ENCODE measurements around the gene VEZT. TPM values are rescaled to one million over a fixed set of nuclear protein-coding genes. Genes with fewer than 3 reads are reported as not detected.

The VEZT gene
- total and polyA plus RNA-seq, 10 of the 15 experiments (the other 5 are each of a cell fraction or from before 2014, with no cell fraction given): 32.8 to 134 (median 66.2) TPM

- TF ChIP-seq SUPT20H (IDR thresholded peaks at IDR 0.05; ENCODE audit: borderline replicate concordance, control insufficient read depth, low read depth, low read length) (no peak), PAX5 (IDR thresholded peaks at IDR 0.05; ENCODE audit: borderline replicate concordance, low read depth, low read length) (no peak), MAX (IDR thresholded peaks at IDR 0.05; ENCODE audit: low read depth, low read length) (no peak)
- Histone ChIP-seq H3K4me1 (ENCODE audit: control insufficient read depth, insufficient read depth, low read length) (no peaks in the 10 kb centered on the region), H3K79me2 (ENCODE audit: control insufficient read depth, insufficient read depth, low read length) (no peaks in the 10 kb centered on the region), H4K20me1 (ENCODE audit: control insufficient read depth, insufficient read depth) (no peaks in the 10 kb centered on the region), H3K9ac (ENCODE audit: control insufficient read depth, insufficient read depth, low read length) (no peak overlapping the region), H3K9me3 (replicated peaks; ENCODE audit: control insufficient read depth, insufficient read depth, low read length) (no peaks in the 10 kb centered on the region), H3K36me3 (ENCODE audit: control insufficient read depth in 2 of 2, insufficient read depth in 2 of 2, low read length in 1 of 2) (peaks cover 2 to 7% of the 10 kb centered on the region in 2 experiments; a peak in 3 of 4 replicates), H3K4me2 (ENCODE audit: control insufficient read depth, insufficient read depth) (no peak overlapping the region), H3K27ac (ENCODE audit: control insufficient read depth, insufficient read depth) (no peak overlapping the region), H3K27me3 (replicated peaks in 1 of 2; ENCODE audit: control insufficient read depth in 2 of 2, insufficient read depth in 2 of 2, low read length in 1 of 2) (no peaks in the 10 kb centered on the region), H2AFZ (ENCODE audit: control insufficient read depth, low read depth, low read length) (no peak overlapping the region), H3K4me3 (no peak overlapping the region)
- in situ Hi-C loops (cut with MboI) (no loop called here), intact Hi-C loops (cut with micrococcal nuclease; ENCODE audit: unreplicated experiment) (no loop called here)
- no peak for FAIRE-seq
- WGBS (ENCODE audit: insufficient coverage, insufficient replicate concordance, low lambda C conversion rate, missing lambda C conversion rate): 94% methylated on average over 2 of the region's 2 CpGs
- POLR2A ChIA-PET: interaction anchor here (0.6 to 1.5 kb wide), 3 partner anchors 10 to 239 kb away, joined by 3 to 5 read pairs (median 3); no protein-coding TSS in a partner anchor
- no TSS peak for BruUV-seq (replicated peaks)
- ATAC-seq: no peak
- no peak for DNase-seq (ENCODE audit: low read depth, low spot score)
- RAD21 ChIA-PET (ENCODE audit: unreplicated experiment): no interaction called here
- SMC1A ChIA-PET (ENCODE audit: uncharacterized antibody, unreplicated experiment): interaction anchor here (1.1 kb wide), 1 partner anchor 8 kb away, joined by 5 read pairs; no protein-coding TSS in a partner anchor
- CTCF ChIA-PET: interaction anchor here (1.0 to 1.7 kb wide), 4 partner anchors 12 to 276 kb away, joined by 3 to 5 read pairs (median 4); partner anchors contain the start of gene METAP2
These were observed 41.2 kb downstream of the VEZT start for GRCh38 chr12:95258803-95259202.

- no peaks in the 10 kb centered on the region for H3K27me3 ChIP-seq (replicated peaks in 1 of 2; ENCODE audit: control insufficient read depth in 2 of 2, insufficient read depth in 2 of 2, low read length in 1 of 2)
- ChIA-PET RAD21 (ENCODE audit: unreplicated experiment) (no interaction called here), SMC1A (ENCODE audit: uncharacterized antibody, unreplicated experiment) (interaction anchor here (1.1 kb wide), 1 partner anchor 9 kb away, joined by 5 read pairs; no protein-coding TSS in a partner anchor), CTCF (interaction anchor here (1.0 to 1.7 kb wide), 4 partner anchors 11 to 275 kb away, joined by 3 to 5 read pairs (median 4); partner anchors contain the start of gene METAP2), POLR2A (interaction anchor here (0.5 to 1.5 kb wide), 3 partner anchors 10 to 284 kb away, joined by 3 to 5 read pairs (median 4); no protein-coding TSS in a partner anchor)
- no peak overlapping the region for H3K4me2 ChIP-seq (ENCODE audit: control insufficient read depth, insufficient read depth)
- in situ Hi-C loops (cut with MboI): no loop called here
- H3K36me3 ChIP-seq (ENCODE audit: control insufficient read depth in 2 of 2, insufficient read depth in 2 of 2, low read length in 1 of 2): peaks cover 2 to 7% of the 10 kb centered on the region in 2 experiments; a peak in 3 of 4 replicates
- no peak overlapping the region for H3K9ac ChIP-seq (ENCODE audit: control insufficient read depth, insufficient read depth, low read length)
- no peak for TF ChIP-seq ZBTB4 (CRISPR knock-in tag; IDR thresholded peaks at IDR 0.05)
- FAIRE-seq (no peak), ATAC-seq (no peak), DNase-seq (ENCODE audit: low read depth, low spot score) (no peak)
- H3K4me3 ChIP-seq: no peak overlapping the region
- WGBS (ENCODE audit: insufficient coverage, insufficient replicate concordance, low lambda C conversion rate, missing lambda C conversion rate): 100% methylated on average over 1 of the region's 1 CpG
- no peaks in the 10 kb centered on the region for H3K9me3 ChIP-seq (replicated peaks; ENCODE audit: control insufficient read depth, insufficient read depth, low read length)
- H3K79me2 ChIP-seq (ENCODE audit: control insufficient read depth, insufficient read depth, low read length): no peaks in the 10 kb centered on the region
- intact Hi-C loops (cut with micrococcal nuclease; ENCODE audit: unreplicated experiment): no loop called here
- BruUV-seq (replicated peaks): no TSS peak
- H4K20me1 ChIP-seq (ENCODE audit: control insufficient read depth, insufficient read depth): no peaks in the 10 kb centered on the region
- H3K4me1 ChIP-seq (ENCODE audit: control insufficient read depth, insufficient read depth, low read length): no peaks in the 10 kb centered on the region
- H3K27ac ChIP-seq (ENCODE audit: control insufficient read depth, insufficient read depth): no peak overlapping the region
- no peak overlapping the region for H2AFZ ChIP-seq (ENCODE audit: control insufficient read depth, low read depth, low read length)
These were observed 41.8 kb downstream of the VEZT start for GRCh38 chr12:95259368-95259767.
